OCI-LY1 (cell line): ENCODE results near the gene PSME4.

Source experiments
- H2AFZ ChIP-seq: fragments of 200-600 bp; sonication (generic), shearing (Covaris generic); 2 replicates; pipeline ENCODE4 v1.6.0; 2014; ENCODE audit warnings: antibody characterized with exemption, mild to moderate bottlenecking, low read length
- H3F3A ChIP-seq: fragments of 200-600 bp; sonication (generic), shearing (Covaris generic); 2 replicates; pipeline ENCODE4 v1.6.0; 2014; ENCODE audit warnings: mild to moderate bottlenecking, antibody characterized with exemption, low read length, moderate library complexity; ENCODE audit not compliant: insufficient read depth
- H3K27ac ChIP-seq: fragments of 200-600 bp; sonication (generic); 2 replicates; pipeline ENCODE4 v1.5.1; 2014; ENCODE audit warnings: low read length, mixed run types, mild to moderate bottlenecking, low read depth; ENCODE audit not compliant: poor library complexity, severe bottlenecking
- H3K27me3 ChIP-seq: fragments of 200-600 bp; sonication (generic); 2 replicates; pipeline ENCODE4 v1.6.0; 2014; ENCODE audit warnings: antibody characterized with exemption, mild to moderate bottlenecking, low read length, moderate library complexity; ENCODE audit not compliant: insufficient read depth
- H3K36me3 ChIP-seq: fragments of 200-600 bp; sonication (generic); 2 replicates; pipeline ENCODE4 v1.6.1; 2014; ENCODE audit warnings: mild to moderate bottlenecking, antibody characterized with exemption, low read length, moderate library complexity, mixed read lengths; ENCODE audit not compliant: insufficient read depth
- H3K4me1 ChIP-seq: fragments of 200-600 bp; sonication (generic); 2 replicates; pipeline ENCODE4 v1.5.1; 2014; ENCODE audit warnings: mild to moderate bottlenecking, low read length, moderate library complexity; ENCODE audit not compliant: insufficient read depth, severe bottlenecking
- H3K4me2 ChIP-seq: fragments of 200-600 bp; sonication (generic), shearing (Covaris generic); 2 replicates; pipeline ENCODE4 v1.6.1; 2014; ENCODE audit warnings: low read length
- H3K4me3 ChIP-seq: fragments of 200-600 bp; sonication (generic); 2 replicates; pipeline ENCODE4 v1.5.1; 2014; ENCODE audit warnings: low read length, low read depth, mild to moderate bottlenecking, mixed read lengths; ENCODE audit not compliant: poor library complexity, severe bottlenecking
- H3K79me2 ChIP-seq: fragments of 200-600 bp; shearing (Covaris generic); 2 replicates; pipeline ENCODE4 v1.6.1; 2016; ENCODE audit warnings: mixed run types, low read length, mixed read lengths; ENCODE audit not compliant: insufficient read depth
- H3K9ac ChIP-seq: fragments of 200-600 bp; sonication (generic), shearing (Covaris generic); 2 replicates; pipeline ENCODE4 v1.6.1; 2014; ENCODE audit warnings: mild to moderate bottlenecking, low read length, mixed read lengths
- H3K9me2 ChIP-seq: fragments of 200-600 bp; sonication (generic), shearing (Covaris generic); 2 replicates; pipeline ENCODE4 v1.6.1; 2014; ENCODE audit warnings: low read depth, mild to moderate bottlenecking, low read length, mixed read lengths
- H3K9me3 ChIP-seq: fragments of 200-600 bp; shearing (Covaris generic); 2 replicates; pipeline ENCODE4 v1.6.1; 2014; ENCODE audit warnings: low read length, mixed read lengths
- H4K20me1 ChIP-seq: fragments of 200-600 bp; sonication (generic), shearing (Covaris generic); 2 replicates; pipeline ENCODE4 v1.6.0; 2016; ENCODE audit warnings: mild to moderate bottlenecking, low read length; ENCODE audit not compliant: insufficient read depth
- EZH2 ChIP-seq: fragments of 200-600 bp; sonication (generic), shearing (Covaris generic); IDR thresholded peaks from 2 replicates; pipeline ENCODE4 v1.8.0; 2017; ENCODE audit warnings: borderline replicate concordance, mixed run types, mild to moderate bottlenecking, antibody characterized with exemption, low read length, moderate library complexity, mixed read lengths
- TF ChIP-seq, protein P1 (sequence below): fragments of 200-600 bp; sonication (generic), shearing (Covaris generic); IDR thresholded peaks from 2 replicates; pipeline ENCODE4 v1.5.1; 2017; ENCODE audit warnings: mild to moderate bottlenecking, antibody characterized with exemption, low read length, moderate library complexity, mixed read lengths

PSME4 gene

GRCh38 chr2:53987336-53987921 lies 16.6 kb upstream of the PSME4 start:
- Histone ChIP-seq H3K9ac (no peak overlapping the region), H3K4me2 (no peak overlapping the region), H3K27ac (no peak overlapping the region), H3F3A (no peaks in the 10 kb centered on the region; the same call in 1 of the 2 replicates), H4K20me1 (no peaks in the 10 kb centered on the region), H3K9me2 (no peaks in the 10 kb centered on the region), H3K79me2 (no peaks in the 10 kb centered on the region), H3K36me3 (no peaks in the 10 kb centered on the region; the same call in 1 of the 2 replicates), H3K4me1 (peaks cover 10% of the 10 kb centered on the region), H3K9me3 (no peaks in the 10 kb centered on the region), H3K4me3 (no peak overlapping the region), H3K27me3 (no peaks in the 10 kb centered on the region), H2AFZ (no peak overlapping the region)
- TF ChIP-seq, protein P1, sequence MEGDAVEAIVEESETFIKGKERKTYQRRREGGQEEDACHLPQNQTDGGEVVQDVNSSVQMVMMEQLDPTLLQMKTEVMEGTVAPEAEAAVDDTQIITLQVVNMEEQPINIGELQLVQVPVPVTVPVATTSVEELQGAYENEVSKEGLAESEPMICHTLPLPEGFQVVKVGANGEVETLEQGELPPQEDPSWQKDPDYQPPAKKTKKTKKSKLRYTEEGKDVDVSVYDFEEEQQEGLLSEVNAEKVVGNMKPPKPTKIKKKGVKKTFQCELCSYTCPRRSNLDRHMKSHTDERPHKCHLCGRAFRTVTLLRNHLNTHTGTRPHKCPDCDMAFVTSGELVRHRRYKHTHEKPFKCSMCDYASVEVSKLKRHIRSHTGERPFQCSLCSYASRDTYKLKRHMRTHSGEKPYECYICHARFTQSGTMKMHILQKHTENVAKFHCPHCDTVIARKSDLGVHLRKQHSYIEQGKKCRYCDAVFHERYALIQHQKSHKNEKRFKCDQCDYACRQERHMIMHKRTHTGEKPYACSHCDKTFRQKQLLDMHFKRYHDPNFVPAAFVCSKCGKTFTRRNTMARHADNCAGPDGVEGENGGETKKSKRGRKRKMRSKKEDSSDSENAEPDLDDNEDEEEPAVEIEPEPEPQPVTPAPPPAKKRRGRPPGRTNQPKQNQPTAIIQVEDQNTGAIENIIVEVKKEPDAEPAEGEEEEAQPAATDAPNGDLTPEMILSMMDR: no peak
- TF ChIP-seq EZH2: no peak

DNA sequence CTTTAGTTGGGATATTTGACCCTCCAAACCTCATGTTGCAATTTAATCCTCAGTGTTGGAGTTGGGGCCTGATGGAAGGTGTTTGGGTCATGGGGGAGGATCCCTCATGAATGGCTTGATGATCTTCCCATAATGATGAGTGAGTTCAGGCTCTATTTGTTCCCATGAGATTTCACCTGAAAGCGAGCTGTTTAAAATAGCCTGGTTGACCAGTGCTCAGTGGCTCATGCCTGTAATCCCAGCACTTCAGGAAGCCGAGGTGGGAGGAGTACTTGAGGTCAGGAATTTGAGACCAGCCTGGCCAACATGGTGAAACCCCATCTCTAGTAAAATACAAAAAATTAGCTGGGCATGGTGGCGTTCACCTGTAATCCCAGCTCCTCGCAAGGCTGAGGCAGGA lies 14.9 kb upstream of the PSME4 start:
- no peaks in the 10 kb centered on the region for H3K9me2 ChIP-seq
- no peak overlapping the region for H3K4me2 ChIP-seq
- no peak overlapping the region for H3K9ac ChIP-seq
- no peaks in the 10 kb centered on the region for H3K79me2 ChIP-seq
- no peak overlapping the region for H2AFZ ChIP-seq
- H4K20me1 ChIP-seq: no peaks in the 10 kb centered on the region
- H3K36me3 ChIP-seq: peaks cover 6% of the 10 kb centered on the region; the same call in 1 of the 2 replicates
- no peak overlapping the region for H3K27ac ChIP-seq
- H3F3A ChIP-seq: no peaks in the 10 kb centered on the region; the same call in 1 of the 2 replicates
- H3K4me1 ChIP-seq: peaks cover 10% of the 10 kb centered on the region
- no peaks in the 10 kb centered on the region for H3K27me3 ChIP-seq
- H3K4me3 ChIP-seq: no peak overlapping the region
- TF ChIP-seq, protein P1: no peak
- TF ChIP-seq EZH2: no peak
- no peaks in the 10 kb centered on the region for H3K9me3 ChIP-seq

DNA sequence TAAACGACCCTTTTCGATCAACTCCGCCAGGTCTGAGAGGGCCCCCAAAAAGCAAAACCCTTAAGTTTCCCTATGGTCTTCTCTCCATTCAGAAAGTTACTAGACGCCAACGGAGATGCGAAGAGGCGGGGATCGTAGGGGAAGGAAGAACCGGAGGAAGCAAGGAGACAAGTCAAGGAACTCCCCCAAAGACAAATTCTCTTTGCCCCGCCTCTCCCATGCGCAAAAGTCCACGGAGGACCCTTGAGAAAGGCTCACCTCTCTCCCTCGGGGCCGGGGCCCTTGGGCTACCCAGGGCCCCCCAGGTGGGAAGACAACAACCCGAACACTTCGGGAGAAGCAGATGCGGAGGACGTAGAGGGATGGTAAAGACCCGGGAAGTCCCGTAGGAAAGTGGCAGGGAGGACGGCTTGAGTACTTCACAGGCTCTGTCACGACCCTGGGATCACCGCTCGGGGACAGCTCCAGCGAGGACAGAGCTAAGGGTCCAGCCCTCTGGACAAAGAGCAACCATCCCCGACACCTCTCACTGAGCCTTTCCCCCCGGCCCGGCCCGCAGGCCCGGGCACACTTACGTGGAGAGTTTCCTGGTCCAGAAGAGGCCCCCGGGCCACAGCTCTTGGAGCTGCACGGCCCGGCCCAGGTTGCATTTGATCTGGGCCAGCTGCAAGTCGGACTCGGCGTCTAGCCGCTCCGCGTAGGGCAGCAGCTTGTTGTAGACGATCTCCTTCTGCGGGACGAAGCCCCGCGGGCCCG lies 647 bp downstream of the PSME4 start:
- Histone ChIP-seq H3K4me3 (peak overlapping the region; percentile 84), H3K79me2 (peaks cover 61% of the 10 kb centered on the region), H3K9me2 (no peaks in the 10 kb centered on the region), H3K27me3 (no peaks in the 10 kb centered on the region), H3K9me3 (no peaks in the 10 kb centered on the region), H3F3A (no peaks in the 10 kb centered on the region; the same call in 1 of the 2 replicates), H3K27ac (peak overlapping the region; percentile 73), H2AFZ (no peak overlapping the region), H3K4me1 (peaks cover 41% of the 10 kb centered on the region), H3K36me3 (peaks cover 17% of the 10 kb centered on the region), H3K9ac (peak overlapping the region; percentile 94), H3K4me2 (peak overlapping the region; percentile 81), H4K20me1 (no peaks in the 10 kb centered on the region)
- no peak for TF ChIP-seq EZH2
